SIG-M5 treated with dmso at 0.1 percent for 504 hours (cell line): Measurements from ENCODE around the gene ZNF219.

ENCODE experiments used
- DNase-seq: peaks from one replicate; lab custom pipeline; 2025; ENCODE audit not compliant: unreplicated experiment; lab: John Stamatoyannopoulos, UW

The ZNF219 gene

GRCh38 chr14:21102521-21103410 lies 4.3 kb upstream of the ZNF219 start:
- no peak for DNase-seq

- no peak for DNase-seq
Observed at GRCh38 chr14:21101802-21102413, 3.5 kb upstream of the ZNF219 start.

GRCh38 chr14:21100931-21101330 lies 2.5 kb upstream of the ZNF219 start, which contains the start of gene TMEM253:
TMEM253 (plus strand) TSS chr14:21101066; CDS start chr14:21101344, 278 bp downstream.
- DNase-seq, result no peak

GRCh38 chr14:21099596-21099985 lies 1.1 kb upstream of the ZNF219 start:
- DNase-seq, result no peak

DNA sequence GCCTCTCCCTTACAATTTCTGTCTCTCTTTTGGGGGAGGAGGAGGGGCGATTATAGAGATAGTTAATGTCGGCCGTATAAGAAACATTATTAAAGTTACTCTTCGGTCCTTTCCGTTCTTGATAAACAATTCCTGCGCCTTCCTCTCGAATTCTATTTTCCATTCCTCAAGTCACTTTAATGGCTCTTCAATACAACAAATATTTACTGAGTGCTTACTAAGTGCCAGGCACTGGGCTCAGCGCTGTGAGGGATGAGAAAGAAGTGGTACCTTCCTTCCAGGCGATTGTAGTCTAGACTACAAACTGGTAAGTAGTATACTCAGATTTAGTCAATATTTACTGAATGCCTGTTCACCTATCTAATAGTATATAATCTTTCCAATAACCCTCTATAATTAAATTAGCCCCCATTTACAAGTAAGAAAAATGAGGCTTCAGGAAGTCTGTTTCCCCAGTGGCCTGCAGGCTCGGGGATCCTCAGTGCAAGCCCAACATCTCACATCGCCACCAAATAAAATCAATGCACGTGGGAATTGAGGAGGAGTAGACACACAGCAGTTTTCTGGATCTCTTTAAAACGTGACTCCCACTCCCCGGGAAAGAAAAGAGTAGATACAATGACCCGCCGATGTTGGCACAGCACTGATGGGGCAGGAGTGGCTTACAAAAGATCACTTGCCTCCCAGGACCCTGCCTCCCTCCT lies 589 bp upstream of the ZNF219 start:
- no peak for DNase-seq

DNA sequence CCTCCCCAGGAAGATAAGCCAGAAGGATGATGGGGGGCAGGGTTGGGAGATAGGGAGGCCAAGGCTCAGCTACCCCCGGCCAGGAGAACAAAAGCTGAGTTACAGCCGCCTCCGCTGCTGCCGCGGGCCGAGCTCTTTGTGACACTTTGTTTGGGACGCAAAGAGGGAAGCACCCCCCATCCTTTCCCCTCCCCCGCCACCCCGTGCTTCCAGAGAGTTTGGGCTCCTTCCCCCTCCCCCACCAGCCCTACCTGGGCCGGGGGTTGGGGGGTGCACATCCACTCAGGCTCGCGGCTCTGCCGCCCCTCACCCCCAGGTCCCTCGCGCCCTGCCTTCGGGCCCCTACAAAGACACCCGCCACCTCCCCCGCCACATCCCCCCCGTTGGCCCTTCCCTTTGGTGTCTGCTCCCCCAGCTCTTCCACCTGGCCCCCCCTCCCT lies 799 bp downstream of the ZNF219 start:
- DNase-seq, result no peak

- DNase-seq, result no peak
Observed at GRCh38 chr14:21096978-21097635, 1.3 kb downstream of the ZNF219 start.

DNA sequence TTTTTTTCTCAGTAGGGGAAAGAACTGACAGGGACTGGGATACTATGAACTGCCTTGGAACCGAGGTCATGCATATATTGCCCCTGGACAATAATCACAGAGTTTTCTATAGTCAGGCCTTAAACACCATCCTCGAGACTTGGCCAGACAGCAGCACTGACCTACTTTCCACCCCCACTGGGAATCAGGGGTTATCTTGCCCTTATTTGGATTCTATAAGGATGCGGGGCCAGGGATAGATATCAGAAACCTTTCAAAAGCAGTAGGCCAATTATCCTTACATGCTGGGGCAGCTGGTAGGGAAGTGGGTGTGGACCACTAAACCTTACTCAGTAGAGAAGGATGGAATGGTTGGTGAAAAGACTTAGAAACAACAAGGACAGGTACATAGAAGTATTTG lies 2.0 kb downstream of the ZNF219 start:
- DNase-seq, result no peak

DNA sequence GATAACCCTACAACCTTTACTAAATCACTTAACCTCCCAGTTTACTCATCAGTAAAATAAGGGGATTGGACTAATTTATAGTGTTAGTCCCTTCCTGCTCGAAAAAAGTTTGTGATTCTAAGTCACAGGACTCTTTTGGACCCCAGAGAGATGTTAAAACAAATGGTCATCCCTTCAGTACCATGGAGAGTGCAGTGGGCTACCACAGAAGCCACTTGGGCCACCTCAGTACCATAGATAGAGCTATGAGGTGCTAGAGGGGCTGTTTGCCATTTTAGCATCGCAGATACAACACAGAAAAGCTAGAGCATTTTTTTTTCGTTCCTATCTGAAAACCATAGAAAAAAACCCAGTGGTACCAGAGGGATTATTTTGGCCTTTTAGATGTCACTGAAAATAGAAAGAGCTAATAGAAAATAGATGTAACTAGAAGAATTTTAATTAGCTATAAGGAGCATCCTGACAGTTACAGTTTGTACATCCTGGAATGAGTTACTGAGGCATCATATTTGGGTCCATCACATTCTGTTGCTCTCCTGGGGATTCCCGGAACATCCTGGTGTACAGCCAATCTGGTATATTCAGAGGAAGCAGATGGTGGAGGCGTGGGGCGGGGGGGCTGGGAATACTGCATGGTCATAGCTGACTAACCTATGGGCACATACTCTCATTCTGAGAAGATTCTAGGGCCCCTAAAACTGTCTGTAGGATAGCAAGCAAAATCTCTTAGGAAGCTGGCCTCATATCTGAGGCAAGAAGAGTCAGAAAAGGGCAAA lies 2.8 kb downstream of the ZNF219 start:
- DNase-seq, result no peak

- DNase-seq, result no peak
Observed at GRCh38 chr14:21093769-21094681, 4.4 kb downstream of the ZNF219 start.

DNA sequence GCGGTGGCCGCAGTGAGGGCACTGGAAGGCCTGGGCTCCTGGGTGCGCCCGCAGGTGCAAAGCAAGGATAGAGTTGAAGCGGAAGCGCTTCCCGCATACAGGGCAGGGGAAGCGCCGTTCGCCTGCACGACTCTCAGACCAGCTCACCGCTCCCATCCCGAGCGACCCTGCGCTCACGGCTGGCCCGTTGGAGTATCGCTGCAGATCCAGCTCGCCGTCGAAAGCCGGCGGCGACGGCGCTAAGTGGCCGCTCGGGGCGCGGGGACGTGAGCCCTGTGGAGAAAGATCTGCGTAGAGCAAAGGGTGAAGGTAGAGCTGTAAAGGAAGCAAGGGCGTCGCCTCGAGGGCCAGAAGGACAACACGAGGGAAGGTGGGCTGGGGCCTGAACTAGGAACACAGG lies 5.4 kb downstream of the ZNF219 start:
- DNase-seq, result no peak

- peak; percentile 50 for DNase-seq
Observed at GRCh38 chr14:21092273-21093011, 6.0 kb downstream of the ZNF219 start.

GRCh38 chr14:21091821-21092272 lies 6.6 kb downstream of the ZNF219 start:
- no peak for DNase-seq

DNA sequence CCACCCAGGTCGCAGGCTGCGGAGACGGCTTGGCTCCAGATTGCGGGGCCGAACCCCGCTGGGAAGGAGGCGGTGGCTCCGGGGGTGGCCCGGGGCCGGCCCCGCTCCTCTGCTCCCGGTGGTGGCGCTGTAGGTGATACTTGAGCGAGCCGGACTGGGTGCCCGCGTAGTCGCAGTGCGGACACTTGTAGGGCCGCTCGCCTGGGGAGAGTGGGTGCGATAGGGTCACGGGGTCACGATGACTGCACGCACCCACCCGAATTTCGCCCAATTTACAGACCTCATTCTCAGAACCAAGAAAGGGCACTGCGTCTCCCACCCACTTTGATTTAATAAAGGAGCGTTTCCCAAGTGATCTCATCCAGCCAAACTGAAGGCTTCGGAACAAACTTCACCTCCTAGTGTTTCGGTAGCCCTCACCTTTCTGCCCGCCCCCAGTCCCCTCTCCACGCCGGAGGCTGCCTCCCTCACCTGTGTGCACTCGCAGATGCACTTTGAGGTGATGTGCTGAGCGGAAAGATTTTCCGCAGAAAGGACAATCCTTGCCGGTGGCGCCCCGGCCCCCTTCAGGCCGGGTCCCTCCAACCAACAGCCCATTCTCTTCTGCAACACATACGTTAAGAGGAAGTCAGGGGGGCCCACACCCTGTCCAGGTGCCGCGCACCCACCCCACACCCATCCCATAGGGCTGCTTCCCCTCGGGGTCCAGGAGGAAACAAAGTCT lies 7.4 kb downstream of the ZNF219 start:
- no peak for DNase-seq

DNA sequence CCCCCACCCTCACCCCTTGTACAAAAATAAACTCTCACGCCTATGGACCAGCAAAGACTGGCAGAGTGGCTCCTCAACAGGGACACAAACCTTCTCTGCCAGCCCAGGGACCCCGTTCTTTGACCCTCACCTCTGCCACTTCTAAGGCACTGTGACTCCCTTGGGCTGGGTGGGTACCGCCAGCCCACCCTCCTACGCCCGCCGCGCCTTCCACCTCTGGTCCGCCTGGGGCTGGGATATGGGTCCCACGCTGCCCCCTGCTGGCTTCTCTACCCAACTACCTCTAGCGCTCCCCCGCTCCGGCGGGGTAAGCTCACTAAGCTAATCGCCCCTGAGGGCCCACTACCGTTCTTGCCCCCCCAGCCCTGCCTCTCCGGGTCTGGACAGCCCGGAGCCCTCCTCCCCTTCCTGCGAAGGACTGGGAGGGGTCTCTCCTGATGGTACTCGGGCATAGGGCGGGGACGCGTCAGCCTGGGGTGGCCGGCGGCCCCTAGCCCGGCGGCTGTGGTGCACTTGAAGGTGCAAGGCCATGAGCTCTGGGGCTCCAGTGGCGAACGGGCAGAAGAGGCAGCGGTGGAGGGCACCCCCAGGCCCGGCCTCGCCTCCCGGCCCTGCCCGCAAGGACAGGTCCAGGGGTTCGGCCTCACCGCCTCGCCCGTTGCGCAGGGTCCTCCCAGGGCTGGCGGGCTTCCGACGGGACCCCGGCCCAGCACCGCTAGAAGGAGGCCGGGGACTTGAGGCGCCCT lies 8.1 kb downstream of the ZNF219 start:
- DNase-seq, result no peak

DNA sequence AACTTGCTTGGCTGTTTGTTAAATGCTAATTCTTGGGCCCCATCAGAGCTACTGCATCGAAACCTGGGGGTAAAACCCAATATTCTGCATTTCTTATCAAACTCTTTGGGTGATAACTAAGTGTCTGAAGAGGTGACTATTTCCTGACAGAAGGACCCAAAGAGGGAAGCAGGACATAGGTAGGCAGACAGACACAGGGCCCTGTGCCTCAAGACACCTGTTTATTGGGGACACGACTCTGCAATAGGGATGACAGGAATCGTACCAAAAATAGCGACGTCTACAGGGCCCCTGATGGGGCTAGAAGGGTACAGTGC lies 8.6 kb downstream of the ZNF219 start:
- no peak for DNase-seq

GRCh38 chr14:21089271-21089670 lies 9.2 kb downstream of the ZNF219 start:
- no peak for DNase-seq
